ENCODE results near the gene NBEAL2. TPM values are rescaled to one million over a fixed set of nuclear protein-coding genes. Genes with fewer than 3 reads are reported as not detected.

NBEAL2 gene
- 35.1 to 58.1 TPM (median 48.1 TPM) in 5 replicates for total RNA-seq (2022; extraction: Qiagen RNA extraction; ENCODE audit: low read depth)

GRCh38 chr3:46978985-46979944 lies at the start of gene NBEAL2:
TSS of gene NBEAL2 (plus strand) at chr3:46979666. CDS start at chr3:46979862, 196 bp downstream.

GRCh38 chr3:46976326-46977190 lies 2.9 kb upstream of the NBEAL2 start, which contains the start of gene CCDC12:
TSS of gene CCDC12 (minus strand) at chr3:46976745. CDS start at chr3:46976732, 13 bp downstream.

Other genes starting within 250 kb of the NBEAL2 start
- 0.22 to 0.35 TPM in 2 of 5 replicates, not detected in the others for gene MYL3, start 116.2 kb upstream of the NBEAL2 start, total RNA-seq (2022; extraction: Qiagen RNA extraction; ENCODE audit: low read depth)
- gene PTH1R, start 101.9 kb upstream of the NBEAL2 start, total RNA-seq (2022; extraction: Qiagen RNA extraction; ENCODE audit: low read depth), result 0.07 to 0.67 TPM (median 0.47 TPM) in 5 replicates
- gene CCDC12, start 2.9 kb upstream of the NBEAL2 start, total RNA-seq (2022; extraction: Qiagen RNA extraction; ENCODE audit: low read depth), result 52.6 to 98.1 TPM (median 60.3 TPM) in 5 replicates
- 17.9 to 25.3 TPM (median 18.9 TPM) in 5 replicates for gene SETD2, start 184.4 kb downstream of the NBEAL2 start, total RNA-seq (2022; extraction: Qiagen RNA extraction; ENCODE audit: low read depth)